GM12878 (cell line): Measurements from ENCODE around the gene ST8SIA1.

Source experiments
- JUNB ChIP-seq: IDR thresholded peaks from 2 replicates; pipeline ENCODE4 v1.6.1; 2016; ENCODE audit warnings: antibody characterized with exemption, mild to moderate bottlenecking
- POLR2A ChIP-seq: IDR thresholded peaks from 2 replicates; pipeline ENCODE4 v1.6.1; 2011; ENCODE audit warnings: low read depth, mild to moderate bottlenecking, low read length
- TF ChIP-seq, protein P1 (sequence below): IDR thresholded peaks from 2 replicates; pipeline ENCODE4 v1.6.1; 2012; ENCODE audit warnings: low read length, inconsistent platforms
- TF ChIP-seq, protein P2 (sequence below), 3 experiments: IDR thresholded peaks in 2 of 3; conservative IDR thresholded peaks in 1 of 3; 2 replicates each; pipeline ENCODE4 v1.5.1; 2011; ENCODE audit warnings: low read depth in 3 of 3, low read length in 3 of 3, mild to moderate bottlenecking in 3 of 3, control low read depth in 2 of 3, moderate library complexity in 2 of 3, inconsistent platforms in 1 of 3, mixed read lengths in 1 of 3; ENCODE audit not compliant: control insufficient read depth in 2 of 3, insufficient read depth in 1 of 3; ENCODE audit errors: extremely low read depth in 1 of 3
- TF ChIP-seq, protein P3 (sequence below): fragments of 450-650 bp; formaldehyde crosslinking; IDR thresholded peaks from 2 replicates; pipeline ENCODE4 v1.4.0; 2022; ENCODE audit warnings: mild to moderate bottlenecking, moderate library complexity

DNA sequence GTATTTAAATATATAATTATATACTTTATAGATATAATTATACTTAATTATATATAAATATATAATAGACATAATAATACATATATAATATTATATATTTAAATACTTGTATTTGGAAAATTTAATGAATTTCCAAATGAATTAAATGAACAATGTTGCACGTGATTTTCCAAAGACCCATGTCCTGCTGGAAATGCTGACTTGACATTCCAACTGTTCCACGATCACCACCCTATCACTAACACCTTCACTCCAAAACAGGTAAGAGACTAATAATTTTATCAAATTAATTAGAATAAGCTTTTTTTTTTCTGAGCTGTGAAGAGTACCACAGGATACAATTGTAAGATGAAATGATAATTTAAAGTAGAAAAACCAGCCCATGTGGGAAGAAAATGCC is 103.4 kb downstream of the ST8SIA1 start:
- TF ChIP-seq JUNB (no peak), POLR2A (no peak)
- TF ChIP-seq, protein P1, sequence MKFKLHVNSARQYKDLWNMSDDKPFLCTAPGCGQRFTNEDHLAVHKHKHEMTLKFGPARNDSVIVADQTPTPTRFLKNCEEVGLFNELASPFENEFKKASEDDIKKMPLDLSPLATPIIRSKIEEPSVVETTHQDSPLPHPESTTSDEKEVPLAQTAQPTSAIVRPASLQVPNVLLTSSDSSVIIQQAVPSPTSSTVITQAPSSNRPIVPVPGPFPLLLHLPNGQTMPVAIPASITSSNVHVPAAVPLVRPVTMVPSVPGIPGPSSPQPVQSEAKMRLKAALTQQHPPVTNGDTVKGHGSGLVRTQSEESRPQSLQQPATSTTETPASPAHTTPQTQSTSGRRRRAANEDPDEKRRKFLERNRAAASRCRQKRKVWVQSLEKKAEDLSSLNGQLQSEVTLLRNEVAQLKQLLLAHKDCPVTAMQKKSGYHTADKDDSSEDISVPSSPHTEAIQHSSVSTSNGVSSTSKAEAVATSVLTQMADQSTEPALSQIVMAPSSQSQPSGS = no peak
- TF ChIP-seq, protein P2, sequence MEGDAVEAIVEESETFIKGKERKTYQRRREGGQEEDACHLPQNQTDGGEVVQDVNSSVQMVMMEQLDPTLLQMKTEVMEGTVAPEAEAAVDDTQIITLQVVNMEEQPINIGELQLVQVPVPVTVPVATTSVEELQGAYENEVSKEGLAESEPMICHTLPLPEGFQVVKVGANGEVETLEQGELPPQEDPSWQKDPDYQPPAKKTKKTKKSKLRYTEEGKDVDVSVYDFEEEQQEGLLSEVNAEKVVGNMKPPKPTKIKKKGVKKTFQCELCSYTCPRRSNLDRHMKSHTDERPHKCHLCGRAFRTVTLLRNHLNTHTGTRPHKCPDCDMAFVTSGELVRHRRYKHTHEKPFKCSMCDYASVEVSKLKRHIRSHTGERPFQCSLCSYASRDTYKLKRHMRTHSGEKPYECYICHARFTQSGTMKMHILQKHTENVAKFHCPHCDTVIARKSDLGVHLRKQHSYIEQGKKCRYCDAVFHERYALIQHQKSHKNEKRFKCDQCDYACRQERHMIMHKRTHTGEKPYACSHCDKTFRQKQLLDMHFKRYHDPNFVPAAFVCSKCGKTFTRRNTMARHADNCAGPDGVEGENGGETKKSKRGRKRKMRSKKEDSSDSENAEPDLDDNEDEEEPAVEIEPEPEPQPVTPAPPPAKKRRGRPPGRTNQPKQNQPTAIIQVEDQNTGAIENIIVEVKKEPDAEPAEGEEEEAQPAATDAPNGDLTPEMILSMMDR (IDR thresholded peaks at IDR 0.05 in 2 of 3, conservative IDR thresholded peaks at IDR 0.05 in 1 of 3; ENCODE audit: control insufficient read depth in 2 of 3, extremely low read depth in 1 of 3, insufficient read depth in 1 of 3, low read depth in 3 of 3, low read length in 3 of 3) = no peak
- TF ChIP-seq, protein P3, sequence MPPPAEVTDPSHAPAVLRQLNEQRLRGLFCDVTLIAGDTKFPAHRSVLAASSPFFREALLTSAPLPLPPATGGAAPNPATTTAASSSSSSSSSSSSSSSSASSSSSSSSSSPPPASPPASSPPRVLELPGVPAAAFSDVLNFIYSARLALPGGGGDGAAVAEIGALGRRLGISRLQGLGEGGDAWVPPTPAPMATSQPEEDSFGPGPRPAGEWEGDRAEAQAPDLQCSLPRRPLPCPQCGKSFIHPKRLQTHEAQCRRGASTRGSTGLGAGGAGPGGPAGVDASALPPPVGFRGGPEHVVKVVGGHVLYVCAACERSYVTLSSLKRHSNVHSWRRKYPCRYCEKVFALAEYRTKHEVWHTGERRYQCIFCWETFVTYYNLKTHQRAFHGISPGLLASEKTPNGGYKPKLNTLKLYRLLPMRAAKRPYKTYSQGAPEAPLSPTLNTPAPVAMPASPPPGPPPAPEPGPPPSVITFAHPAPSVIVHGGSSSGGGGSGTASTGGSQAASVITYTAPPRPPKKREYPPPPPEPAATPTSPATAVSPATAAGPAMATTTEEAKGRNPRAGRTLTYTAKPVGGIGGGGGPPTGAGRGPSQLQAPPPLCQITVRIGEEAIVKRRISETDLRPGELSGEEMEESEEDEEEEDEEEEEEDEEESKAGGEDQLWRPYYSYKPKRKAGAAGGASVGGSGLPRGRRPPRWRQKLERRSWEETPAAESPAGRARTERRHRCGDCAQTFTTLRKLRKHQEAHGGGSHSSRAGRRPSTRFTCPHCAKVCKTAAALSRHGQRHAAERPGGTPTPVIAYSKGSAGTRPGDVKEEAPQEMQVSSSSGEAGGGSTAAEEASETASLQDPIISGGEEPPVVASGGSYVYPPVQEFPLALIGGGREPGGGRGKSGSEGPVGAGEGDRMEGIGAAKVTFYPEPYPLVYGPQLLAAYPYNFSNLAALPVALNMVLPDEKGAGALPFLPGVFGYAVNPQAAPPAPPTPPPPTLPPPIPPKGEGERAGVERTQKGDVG (CRISPR knock-in tag) = no peak
